DMS 273 (cell line): ENCODE data around the gene DOCK7.
"Not testable (repeated sequence)": the region's sequence is repeated elsewhere in the genome, so short reads cannot be mapped to it uniquely, and the experiment has no call there.

Experiments
- DNase-seq: peaks from one replicate; lab custom pipeline; 2025; ENCODE audit not compliant: unreplicated experiment; lab: John Stamatoyannopoulos, UW

DOCK7 gene

DNA sequence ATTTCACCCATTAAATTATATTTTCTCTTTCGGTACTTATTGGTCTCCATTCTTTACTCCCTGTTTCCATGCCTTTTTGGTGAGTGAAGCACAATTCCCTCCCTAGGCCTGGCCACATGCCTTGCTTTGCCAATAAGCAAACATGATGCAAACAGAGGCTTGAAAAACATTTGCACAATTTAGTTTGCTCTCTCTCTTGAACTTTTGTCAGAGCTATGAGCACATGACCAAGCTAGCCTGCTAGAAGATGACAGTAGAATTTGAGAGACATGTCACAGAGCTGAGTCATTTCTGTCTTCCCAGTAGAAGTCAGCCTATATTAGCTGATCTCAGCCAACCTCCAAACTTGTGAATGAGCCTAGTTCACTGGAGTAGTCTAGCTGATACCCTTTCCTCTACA, 66.3 kb downstream of the DOCK7 start:
- peak; percentile 1 for DNase-seq

DNA sequence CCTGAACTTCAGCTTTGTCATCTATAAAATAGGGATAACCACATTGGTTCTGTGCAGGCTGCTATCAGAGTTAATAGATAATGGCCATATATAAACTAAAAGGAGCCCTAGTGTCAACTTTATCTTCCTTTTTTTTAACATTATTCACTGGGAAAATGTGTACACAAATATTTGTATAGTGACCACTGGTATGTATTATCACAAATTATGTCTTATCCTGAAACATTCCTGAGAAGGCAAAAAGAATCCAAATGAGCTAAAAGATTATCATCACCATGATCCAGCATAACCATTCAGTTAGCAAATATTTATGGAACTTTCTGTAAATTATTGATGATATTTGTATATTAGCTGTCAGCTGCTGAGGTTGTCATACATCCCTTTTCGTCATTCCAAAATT, 74.3 kb downstream of the DOCK7 start:
- no peak for DNase-seq

DNA sequence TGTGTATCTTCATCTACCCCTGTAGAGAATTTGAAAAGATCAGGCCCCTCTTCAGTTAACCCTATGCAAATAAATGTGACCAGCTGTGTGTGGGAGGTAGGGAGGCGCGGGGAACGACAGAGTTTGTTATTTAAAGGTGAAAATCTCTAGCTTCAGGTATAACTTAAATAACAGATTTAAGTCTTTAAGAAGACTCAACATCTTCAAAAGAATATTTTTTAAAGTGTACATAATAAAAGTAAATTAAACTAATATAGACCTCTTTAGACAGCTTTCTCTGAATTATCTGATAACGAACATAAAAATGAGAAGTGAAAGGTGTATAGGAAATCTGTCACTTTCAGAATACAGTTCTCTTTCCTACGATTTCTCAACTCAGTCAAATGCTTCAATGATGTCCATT, 74.9 kb downstream of the DOCK7 start:
- no peak for DNase-seq

DNA sequence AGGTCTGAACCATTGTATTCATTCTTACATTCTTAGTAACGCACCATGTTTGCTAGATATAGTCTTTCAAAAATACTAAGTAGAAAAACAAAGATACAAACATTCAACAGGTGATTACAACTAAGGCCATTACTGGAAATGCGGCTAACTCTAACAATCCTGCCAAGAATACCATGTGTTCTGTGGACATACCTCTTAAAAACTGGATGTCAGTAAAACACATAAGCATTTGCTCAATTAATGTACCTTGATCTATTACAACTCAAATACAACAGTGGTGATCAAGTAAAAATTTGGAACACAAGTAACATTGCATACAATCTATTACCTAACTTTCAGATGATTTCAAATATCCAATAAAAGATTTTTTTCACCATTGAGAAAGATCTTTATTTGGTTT, 75.4 kb downstream of the DOCK7 start:
- no peak for DNase-seq

DNA sequence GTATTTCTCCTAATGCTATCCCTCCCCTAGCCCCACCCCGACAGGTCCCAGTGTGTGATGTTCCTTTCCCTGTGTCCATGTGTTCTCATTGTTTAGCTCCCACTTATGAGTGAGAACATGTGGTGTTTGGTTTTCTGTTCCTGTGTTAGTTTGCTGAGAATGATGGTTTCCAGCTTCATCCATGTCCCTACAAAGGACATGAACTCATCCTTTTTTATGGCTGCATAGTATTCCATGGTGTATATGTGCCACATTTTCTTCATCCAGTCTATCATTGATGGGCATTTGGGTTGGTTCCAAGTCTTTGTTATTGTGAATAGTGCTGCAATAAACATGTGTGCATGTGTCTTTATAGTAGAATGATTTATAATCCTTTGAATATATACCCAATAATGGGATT, 77.6 kb downstream of the DOCK7 start:
- DNase-seq, result not testable (repeated sequence)

DNA sequence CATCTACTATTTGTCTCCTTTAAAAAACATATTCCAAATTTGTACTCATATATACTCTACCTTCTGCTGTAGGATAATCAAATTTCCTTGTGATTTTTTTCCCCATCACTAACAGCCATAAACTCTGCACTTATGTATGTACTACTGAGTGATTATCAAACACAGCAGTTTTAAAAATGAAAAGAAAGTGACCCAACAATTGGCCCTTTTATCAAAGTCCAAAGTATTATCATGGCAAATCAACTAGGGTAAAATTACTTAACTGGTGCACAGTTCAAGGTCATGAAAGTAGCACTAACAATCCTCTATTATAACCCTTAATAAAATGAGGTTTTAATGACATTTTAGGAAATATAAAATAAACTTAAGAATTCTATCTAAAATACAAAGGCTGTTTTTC, 79.3 kb downstream of the DOCK7 start:
- no peak for DNase-seq

DNA sequence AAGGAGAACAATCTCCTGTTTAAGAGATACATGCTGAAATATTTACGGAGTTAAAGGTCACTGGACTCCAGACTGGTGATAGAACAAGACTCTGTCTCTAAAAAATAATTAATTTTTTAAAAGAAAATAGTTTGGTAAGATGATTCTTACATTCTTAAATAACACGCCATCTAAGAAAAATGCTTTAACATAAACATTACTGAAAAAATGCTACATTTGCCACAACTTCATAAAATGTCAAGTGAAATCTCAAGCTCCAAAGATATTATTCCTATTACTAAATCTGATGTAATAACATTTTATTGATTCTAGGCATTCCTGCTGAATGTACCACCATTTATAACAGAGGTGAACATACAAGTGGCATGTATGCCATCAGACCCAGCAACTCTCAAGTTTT, 86.7 kb downstream of the DOCK7 start:
- DNase-seq, result no peak

DNA sequence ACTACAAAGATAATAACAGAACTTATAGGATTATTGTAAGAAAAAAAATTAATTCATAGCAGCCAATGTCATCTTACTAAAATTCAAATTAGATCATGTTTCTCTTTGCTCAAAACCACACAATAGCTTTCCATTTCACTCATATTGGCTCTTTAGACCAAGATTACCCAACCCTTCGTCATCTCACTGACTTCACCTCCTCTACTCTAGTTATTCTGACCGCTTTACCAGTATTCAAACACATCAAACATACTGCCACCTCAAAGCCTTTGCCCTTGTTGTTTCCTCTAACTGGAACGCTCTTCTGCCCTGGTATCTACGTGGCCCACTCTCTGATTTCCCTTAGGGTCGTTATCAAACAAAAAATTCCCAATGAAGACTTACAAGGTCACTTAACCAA, 89.1 kb downstream of the DOCK7 start:
- DNase-seq, result no peak

DNA sequence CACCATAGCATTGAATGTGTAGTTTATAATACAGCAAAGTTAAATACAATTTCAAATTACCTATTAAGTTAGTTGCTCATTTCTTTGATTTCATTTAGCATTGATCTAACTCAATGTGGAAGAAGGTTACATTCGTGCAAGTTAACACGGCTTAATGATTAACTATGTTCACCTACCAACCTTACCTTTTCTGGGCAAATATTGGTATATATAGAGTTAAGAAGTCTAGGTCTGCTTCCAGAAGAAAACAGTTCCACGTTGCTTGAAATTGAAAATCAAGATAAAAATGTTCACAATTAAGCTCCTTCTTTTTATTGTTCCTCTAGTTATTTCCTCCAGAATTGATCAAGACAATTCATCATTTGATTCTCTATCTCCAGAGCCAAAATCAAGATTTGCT, 90.9 kb downstream of the DOCK7 start, which contains the start of gene ANGPTL3:
TSS of gene ANGPTL3 (plus strand) at position 240 of the 400 bp plus-strand sequence. CDS start at position 287, 47 bp downstream.
- no peak for DNase-seq

DNA sequence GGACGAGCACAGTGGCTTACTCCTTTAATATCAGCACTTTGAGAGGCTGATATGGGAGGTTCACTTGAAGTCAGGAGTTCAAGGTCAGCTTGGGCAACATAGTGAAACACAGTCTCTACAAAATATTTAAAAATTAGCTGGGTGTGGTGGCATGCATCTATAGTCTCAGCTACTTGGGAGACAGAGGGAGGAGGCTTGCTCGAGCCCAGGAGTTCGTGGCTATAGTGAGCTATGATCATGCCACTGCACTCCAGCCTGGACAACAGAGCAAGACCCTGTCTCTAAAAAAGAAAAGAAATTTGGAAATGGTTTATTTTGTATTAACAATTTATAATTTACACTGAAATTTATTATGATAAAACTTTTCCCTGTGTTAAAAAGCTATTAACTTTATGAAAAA, 92.5 kb downstream of the DOCK7 start:
- DNase-seq, result no peak

DNA sequence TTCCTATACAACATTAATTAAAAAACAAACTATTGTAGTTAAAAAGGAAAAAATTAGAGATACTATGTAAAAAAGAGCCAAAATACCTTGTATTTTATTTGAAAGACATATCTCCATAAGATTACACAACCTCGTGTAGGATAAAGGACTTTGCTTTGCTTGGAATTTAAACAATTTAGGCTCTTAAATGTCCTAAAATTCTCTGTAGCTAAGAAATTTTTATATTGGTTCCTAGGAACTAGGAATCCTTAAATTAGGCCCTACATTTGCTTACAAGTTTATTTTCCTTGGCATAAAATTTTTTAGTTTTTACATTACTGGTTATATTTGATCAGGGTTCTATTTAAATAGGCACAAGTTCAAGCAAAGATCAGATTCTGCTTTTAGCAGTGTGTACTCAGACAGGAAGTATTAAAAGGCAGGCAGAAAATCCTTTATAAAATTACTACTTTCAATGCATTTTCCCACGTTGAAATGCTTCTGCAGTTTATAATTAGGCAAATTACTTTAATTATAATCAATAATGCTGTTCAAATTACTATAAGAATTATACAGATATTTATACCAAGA, 94.3 kb downstream of the DOCK7 start:
- DNase-seq, result no peak

DNA sequence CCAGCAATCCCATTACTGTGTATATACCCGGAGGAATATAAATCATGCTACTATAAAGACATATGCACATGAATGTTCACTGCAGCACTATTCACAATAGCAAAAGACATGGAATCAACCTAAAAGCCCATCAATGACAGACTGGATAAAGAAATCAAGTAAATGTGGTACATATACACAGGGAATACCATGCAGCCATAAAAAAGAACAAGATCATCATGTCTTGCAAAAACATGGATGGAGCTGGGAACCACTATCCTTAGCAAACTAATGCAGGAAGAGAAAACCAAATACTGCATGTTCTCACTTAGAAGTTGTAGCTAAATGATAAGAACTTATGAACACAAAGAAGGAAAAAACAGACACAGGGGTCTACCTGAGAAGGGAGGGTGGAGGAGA, 97.2 kb downstream of the DOCK7 start:
- no peak for DNase-seq

DNA sequence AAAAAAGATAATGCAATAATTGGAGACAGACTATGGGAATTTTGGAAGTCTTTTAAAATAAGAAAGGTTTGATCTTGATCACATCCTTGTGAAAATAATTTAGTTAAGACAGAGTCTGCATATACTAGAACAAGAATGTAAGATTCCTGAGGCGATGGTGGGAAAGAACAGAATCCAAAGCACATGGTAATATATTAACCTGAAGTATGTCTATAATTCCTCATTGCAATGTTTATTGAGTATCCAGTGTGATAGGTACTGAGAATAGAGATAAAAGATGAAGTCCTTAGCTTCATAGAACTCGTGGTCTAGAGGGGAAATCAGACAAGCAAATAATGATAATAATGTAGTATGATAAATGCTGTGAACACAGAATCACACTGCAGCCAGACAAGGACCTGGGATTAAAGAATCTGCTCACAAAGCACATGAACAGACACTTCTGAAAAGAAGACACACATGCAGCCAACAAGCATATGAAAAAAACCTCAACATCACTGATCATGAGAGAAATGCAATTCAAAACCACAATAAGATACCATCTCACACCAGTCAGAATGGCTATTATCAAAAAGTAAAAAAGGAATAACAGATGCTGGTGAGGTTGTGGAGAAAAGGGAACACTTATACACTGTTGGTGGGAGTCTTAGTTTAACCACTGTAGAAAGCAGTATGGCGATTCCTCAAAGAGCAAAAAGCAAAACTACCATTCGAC, 97.8 kb downstream of the DOCK7 start:
- no peak for DNase-seq

DNA sequence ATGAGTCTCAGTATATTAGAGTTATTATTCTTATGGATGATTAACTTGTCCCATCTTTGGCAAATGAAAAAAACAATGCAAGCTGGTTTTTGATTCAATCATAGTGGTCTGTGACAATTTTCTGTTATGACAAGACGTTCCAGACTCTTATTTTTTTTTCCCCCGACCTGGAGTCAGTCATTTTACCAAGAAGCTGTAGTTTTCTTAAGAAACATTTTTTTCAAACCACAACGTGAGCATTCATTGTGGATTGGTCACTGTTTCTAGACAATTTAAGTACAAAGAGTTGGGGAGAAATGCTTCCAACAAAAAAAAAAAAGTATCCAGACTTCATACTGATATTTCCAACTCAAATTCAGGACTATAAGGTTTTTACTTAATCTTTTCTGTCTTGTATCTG, 98.9 kb downstream of the DOCK7 start:
- DNase-seq, result no peak

DNA sequence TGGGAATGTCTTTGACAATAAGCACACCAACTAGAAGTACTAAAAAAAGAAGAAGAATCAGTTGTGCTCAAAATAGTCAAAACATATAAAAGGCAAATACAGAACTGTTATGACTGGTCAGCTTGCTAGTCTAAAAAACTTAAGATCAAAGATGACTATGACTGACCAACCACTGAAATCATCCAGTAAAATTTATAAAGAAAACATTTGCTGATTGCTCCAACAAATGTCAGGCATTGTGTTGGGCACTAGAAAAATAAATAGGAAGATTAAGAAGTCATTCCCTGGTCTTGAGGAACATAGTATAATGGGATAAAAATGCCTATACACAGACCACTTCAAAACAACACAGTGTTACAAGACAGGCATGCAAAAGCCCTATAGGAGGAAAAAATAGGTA, 100.2 kb downstream of the DOCK7 start:
- DNase-seq, result no peak

DNA sequence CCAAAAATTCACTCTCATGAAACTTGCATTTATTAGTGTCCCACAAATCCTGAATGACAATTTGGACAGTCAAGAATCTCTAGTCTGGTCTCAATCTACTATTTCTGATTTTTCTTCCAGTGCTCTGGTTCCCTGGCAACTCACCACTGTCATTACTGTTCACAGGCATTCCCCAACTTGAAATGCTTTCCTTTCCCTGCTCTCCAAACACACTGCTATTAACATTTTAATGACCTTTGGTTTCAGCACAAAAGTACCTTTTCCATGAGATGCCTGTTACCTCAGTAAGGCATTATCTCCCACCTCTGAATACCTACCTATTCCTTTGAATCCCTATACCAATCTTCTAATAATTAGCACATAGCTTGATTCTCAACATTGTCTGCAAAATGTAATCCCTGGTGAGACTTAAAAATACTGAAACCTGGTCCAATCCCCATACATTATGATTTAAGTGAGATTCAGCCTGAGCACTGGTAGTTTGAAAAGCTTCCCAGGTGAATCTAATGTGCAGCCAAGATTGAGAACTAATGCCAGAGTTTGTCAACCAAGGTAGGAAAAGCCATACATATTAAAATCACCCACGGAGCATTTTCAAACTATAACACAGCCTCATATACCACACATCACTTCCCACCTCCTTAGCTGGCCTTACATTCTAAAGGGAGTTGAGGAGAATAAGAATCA, 102.6 kb downstream of the DOCK7 start:
- no peak for DNase-seq

DNA sequence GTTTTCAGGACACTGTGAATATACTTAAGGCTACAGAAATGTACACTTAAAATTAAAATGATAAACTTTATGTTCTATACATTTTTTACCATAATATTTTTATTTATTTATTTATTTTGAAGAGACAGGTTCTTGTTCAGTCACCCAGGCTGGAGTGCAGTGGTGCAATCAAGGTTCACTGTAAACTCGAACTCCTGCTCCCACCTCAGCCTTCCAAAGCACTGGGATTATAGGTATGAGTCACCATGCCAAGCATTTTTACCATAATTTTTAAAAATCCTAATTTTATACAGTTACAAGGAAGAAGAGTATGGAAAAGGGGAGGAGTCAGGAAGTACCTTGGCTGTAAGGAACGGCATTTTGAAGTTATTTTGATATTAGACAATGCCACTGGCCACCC, 114.5 kb downstream of the DOCK7 start:
- no peak for DNase-seq

DNA sequence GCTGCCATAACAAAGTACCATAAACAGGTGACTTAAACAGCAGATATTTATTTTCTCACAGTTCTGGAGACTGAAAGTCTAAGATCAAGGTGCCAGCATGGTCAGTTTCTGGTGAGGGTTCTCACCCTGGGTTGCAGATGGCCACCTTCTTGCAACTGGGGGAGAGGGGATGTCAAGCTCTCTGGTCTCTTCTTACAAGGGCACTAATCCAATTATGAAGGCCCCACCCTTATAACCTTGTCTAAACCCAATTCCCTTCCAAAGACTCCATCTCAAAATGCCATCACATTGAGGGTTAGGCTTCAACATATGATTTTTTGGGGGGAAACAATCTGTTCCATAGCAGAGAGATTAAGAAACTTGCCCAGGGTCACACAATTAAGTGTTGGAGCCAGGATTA, 115.7 kb downstream of the DOCK7 start:
- no peak for DNase-seq

DNA sequence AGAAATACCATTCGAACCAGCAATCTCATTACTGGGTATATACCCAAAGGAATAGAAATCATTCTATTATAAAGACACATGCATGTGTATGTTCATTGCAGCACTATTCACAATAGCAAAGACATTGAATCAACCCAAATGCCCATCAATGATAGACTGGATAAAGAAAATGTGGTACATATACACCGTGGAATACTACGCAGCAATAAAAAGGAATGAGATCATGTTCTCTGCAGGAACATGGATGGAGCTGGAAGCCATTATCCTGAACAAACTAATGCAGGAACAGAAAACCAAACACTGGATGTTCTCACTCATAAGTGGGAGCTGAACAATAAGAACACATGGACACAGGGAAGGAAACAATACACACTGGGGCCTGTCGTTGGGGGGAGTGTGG, 116.7 kb downstream of the DOCK7 start:
- not testable (repeated sequence) for DNase-seq

DNA sequence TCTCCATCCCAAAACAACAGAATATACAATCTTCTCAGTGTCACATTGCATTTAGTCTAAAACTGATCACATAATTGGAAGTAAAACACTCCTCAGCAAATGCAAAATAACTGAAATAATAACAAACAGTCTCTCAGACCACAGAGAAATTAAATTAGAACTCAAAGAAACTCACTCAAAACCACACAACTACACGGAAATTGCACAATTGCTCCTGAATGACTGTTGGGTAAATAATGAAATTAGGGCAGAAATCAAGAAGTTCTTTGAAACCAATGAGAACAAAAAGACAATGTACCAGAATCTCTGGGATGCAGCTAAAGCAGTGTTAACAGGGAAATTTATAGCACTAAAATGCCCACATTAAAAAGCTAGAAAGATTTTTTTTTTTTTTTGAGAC, 120.3 kb downstream of the DOCK7 start:
- DNase-seq, result not testable (repeated sequence)

DNA sequence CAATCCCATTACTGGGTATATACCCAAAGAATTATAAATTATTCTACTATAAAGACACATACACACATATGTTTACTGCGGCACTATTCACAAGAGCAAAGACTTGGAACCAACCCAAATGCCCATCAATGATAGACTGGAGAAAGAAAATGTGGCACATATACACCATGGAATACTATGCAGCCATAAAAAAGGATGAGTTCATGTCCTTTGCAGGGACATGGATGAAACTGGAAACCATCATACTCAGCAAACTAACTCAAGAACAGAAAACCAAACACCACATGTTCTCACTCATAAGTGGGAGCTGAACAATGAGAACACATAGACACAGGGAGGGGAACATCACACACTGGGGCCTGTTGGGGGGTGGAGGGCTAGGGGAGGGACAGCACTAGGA, 121.0 kb downstream of the DOCK7 start:
- DNase-seq, result not testable (repeated sequence)

DNA sequence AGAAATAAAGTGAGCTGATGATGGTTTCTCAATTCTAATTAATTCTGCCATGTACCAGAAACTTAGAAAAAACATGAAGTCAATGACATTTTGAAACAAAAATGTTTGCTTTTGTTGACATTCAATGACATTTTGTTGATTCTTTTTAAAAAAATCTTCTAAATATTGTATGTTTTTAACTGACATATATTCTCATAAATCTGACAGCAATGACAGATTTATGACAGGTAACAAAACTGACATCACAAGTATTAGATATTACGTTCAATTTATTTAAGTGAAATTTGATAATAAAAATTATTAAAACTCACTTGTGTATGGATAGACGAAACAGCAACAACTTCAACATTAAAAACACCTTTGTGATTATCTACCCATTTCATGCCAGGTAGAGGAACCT, 126.9 kb downstream of the DOCK7 start:
- DNase-seq, result no peak
